Stimulated activated CD4-positive, alpha-beta T cell treated with anti-CD3 and anti-CD28 coated beads, Interleukin-4, amount 100 ng/mL, for 24 hours (primary cell): ENCODE results near the gene USP10.
A peak's percentile ranks its signal among the peaks of the same experiment; 100 is the strongest.
"Not testable (repeated sequence)": the region's sequence is repeated elsewhere in the genome, so short reads cannot be mapped to it uniquely, and the experiment has no call there.

Experiments used
- DNase-seq: peaks from one replicate; pipeline ENCODE4 v3.0.0-alpha.2; 2020

Gene USP10

DNA sequence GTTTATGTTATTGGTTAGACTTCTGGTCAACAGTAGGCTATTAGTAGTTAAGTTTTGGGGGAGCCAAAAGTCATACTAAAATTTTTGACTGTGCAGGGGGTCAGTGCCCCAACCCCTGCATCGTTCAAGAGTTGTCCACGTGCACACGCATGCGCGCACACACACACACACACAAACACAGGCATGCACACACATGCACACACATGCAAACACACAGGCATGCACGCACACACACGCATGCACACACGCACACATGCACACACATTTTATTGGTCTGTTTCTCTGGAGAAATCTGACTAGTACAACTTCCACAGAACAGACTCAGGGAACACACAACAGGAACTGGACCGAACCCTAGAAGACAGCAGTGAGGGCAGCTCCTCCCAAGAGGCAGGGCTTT lies 24.4 kb upstream of the USP10 start:
- DNase-seq = no peak

DNA sequence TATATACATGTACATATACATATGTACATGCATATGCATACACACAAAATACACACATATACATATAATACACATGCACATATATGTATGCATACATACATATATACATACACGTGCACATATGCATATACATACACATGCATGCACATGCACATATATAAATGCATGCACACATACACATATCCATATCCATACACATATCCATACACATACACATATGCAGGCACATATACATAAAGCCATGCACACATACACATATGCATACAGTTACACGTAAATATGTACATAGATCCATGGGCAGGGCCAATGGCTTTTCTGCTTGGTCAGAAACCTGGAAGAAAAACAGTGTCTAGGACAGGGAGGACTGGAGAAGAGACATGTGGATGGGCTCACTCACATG lies 23.9 kb upstream of the USP10 start:
- no peak for DNase-seq

DNA sequence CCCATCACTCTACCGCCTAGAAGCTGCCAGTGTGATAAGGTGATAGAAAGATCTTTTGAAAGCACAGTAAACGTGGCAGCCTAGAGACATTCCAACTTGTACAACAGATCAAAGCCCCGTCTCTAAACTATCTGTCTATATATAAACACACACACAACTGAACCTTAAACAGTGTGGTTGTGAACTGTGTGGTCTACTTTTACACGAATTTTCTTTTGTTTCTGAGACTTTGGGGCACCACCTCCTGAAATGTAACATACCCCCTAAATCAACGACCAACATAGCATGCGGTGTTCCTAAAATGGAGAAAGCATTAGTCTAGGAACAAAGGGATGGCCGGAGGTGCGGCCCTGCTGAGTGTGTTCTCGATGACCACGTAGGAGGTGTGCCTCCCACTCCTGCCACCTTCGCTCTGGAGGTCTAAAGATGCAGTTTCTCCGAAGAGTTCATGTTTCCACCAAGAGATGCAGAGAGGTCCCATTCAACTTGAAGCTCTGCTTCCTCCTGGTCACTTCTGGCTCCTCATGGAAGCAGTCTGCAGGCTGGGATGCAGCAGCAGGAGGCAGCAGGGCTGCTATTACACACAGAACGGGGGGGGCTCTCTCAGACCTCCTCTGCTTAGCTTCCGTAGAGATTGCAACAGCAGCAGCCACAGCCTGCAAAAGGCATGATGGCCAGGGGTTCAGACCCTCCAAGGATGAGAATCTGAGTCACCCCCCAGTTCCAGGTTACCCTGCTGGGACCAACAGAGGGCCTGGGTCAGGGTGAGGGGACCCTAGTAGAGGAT lies 22.6 kb upstream of the USP10 start:
- DNase-seq = no peak

DNA sequence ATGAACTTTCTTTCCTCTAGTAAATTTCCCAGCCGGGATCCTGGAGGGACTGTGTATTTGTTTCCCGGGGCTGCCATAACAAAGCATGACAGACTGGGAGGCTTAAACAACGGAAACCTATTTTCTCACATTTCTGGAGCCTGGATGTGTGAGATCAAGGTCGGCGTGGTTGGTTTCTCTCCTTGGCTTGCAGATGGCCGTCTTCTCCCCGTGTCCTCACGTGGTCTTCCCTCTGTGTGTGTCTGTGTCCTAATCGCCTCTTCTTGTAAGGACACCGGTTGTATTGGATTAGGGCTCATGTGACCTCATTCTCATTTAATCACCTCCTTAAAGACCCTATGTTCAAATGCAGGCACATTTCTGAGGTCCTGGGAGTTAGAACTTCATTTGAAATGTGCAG lies 22.0 kb upstream of the USP10 start:
- DNase-seq = no peak

DNA sequence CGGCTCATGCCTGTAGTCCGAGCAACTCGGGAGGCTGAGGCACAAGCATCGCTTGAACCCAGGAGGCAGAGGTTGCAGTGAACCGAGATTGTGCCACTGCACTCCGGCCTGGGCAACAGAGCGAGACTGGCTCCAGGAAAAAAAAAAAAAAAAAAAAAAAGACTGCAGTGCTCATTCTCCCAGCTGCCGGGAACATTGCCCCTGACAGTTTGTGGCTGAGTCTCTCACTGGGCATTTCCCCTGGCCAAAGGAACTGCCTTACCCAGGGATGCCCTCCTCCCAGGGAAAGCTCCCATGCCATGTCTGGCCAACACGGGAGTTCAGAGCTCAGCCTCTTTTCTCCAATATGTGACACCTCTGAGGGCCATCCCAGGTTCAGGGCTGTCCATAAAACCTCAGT lies 21.3 kb upstream of the USP10 start:
- no peak for DNase-seq

DNA sequence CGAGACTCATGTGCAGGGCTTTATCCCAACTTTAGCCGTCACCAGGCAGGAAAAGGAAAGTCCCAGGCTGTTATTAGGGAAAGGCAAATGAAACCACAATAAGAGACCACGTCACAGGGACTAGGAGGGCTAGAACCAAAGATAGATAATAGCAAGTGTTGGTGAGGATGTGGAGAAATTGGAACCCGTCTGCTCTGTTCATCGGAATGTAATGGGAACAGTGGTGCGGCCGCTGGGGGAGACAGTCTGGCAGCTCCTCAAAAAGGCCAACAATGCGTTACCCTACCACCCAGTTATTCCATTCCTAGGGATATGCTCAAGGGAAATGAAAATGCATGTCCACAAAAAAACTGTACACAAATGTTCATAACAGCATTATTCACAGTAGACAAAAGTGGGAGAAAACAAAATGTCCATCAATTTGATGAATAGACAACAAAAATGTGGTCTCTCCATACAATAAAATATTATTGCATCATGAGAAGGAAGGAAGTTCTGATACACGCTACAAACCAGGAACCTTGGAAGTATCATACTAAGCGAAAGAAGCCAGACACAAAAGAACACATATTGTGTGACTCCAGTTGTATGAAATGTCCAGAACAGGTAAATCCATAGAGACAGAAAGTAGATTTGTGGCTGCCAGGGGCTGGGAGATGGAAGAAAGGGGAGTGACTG lies 19.5 kb upstream of the USP10 start:
- no peak for DNase-seq

DNA sequence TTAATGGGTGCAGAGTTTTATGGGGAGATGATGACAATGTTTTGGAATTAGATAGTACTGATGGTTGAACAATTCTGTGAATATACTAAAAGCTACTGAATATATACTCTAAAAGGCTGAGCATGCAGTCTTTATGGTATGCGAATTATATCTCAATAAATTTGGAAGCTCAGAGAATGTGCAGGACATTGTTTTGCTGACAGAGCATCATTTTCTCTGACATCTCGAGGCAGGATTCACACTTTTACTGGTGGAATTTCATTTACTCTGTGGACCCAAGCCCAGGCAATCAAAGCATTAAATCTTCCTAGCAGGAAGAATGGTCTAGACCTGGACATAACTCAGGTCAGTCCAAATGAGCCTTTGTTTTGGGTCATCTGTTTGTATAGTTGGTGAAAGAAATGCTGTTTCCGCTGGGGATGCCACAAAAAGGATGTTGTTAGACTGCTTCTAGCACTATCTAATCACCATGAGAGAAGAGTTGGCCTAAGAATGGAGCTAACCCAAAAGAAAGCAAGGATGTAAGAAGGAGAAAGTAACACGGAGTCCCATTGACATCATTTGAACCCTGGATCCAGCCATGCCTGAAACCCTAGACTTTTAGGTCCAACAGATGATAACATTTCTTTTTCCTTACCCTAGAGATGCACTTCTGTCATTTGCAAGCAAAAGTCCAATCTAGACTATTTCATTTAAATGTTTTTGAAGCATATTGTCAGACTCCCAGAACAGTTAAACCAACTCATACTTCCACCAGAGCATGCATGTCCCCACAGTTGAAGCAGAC lies 18.8 kb upstream of the USP10 start:
- no peak for DNase-seq

DNA sequence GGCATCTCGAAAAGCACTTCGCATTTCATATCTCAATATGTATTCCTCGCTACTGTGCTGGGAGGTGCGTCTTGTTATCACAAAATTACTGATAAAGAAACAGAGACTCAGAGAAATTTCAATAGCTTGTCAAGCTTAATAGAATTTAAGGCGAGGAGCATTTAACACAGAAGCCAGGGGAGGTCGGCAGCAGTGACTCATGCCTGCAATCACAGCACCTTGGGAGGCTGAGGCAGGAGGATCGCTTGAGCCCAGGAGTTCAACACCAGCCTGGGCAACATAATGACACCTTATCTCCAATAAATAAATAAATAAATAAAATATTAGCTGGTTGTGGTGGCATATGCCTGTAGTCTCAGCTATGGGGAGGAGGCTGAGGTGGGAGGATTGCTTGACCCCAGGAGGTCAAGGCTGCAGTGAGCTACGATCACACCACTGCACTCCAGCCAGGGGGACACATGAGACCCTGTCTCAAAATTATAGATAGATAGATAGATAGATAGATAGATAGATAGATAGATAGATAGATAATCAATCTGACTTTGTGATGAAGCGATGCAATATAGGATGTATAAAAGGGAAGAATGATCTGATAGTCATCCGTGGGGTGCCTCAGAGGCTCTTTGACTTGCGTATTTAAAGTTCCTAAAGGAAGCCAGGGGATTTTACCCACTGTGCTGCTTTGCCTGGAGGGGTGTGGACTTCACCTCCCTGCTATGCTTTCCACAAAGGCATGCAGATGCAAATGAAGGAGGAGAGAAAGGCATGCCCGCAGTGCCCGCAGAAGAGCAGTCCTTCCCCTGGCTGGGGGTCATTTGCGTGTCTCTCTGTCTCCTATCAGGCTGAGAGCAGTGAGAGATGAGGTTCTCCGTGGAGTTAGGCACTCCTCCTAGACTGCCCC lies 15.9 kb upstream of the USP10 start:
- DNase-seq = no peak

DNA sequence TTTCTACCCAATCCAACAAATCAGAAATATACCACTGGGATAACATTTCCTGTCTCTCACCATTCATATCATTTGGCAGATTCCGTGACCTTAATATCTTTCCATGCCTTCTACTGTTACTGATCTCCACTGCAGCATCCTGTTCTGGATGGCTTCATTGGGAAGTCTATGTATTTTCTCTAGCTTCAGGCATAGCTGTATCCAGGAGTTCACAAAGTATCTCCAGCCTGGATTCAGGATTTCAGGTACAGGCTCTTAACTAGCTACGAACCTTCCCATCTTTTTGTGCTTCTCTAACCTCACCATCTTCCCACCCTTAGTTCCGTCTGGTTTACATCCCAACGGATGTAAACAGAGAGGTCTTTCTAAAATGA lies 15.2 kb upstream of the USP10 start:
- no peak for DNase-seq

DNA sequence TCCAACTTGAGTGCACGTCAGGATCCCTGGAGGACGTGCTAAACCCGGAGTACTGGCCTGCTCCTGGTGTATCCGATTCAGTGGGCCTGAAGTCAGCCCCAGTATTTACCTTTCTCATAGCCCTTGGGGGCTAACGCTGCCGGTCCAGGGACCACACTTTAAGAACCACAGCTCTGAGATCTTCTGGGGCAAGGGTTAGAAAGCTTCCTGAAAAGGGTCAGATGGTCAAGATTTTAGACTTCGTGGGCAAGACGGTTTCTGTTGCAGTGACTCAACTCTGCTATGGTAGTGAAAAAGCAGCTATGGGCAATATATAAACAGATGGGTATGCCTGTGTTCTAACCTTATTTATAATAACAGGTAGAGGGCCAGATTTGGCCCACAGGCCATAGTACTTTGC lies 14.6 kb upstream of the USP10 start:
- DNase-seq = no peak

DNA sequence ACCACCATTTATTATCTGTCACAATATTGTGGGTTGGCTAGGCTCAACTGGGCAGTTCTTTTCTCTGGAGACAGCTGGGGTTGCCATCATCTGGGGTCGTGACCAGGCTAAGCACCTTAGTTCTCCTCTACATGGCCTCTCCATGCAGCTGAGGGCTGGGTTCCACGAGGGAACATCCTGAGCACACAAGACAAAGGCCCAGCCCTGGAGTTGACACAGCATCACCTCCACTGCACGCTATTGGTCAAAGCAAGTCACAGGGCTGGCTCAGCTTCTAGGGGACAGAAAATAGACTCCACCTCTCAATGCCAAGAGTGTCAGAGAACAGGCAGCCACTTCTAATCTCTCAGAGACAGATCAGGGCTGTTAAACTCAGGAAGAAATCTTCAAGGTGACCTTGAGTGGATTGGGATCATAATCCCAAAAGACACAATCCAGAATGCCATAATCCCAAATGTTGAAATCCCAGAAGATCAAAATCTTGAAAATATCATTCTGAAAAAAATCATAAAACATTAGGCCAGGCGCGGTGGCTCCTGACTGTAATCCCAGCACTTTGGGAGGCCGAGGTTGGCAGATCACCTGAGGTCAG lies 13.0 kb upstream of the USP10 start:
- no peak for DNase-seq

DNA sequence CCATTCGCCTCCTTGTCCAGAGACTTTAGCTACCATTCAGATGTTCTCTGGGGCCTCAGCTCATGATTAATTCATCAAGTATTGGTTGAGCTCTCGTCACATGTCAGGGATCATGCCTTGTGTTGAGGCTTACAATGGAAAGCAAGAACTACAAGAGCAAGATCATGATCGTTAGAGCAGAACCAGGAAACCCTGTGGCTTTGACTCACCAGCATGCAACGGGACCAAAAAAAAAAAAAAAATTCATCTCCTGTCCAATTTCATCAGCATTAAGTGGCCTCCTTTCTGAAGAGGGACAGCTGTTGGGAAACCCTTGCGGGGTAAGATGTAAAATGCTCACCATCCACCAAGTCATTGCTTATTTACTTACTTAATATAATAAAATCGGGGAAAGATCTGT lies 12.1 kb upstream of the USP10 start:
- no peak for DNase-seq

DNA sequence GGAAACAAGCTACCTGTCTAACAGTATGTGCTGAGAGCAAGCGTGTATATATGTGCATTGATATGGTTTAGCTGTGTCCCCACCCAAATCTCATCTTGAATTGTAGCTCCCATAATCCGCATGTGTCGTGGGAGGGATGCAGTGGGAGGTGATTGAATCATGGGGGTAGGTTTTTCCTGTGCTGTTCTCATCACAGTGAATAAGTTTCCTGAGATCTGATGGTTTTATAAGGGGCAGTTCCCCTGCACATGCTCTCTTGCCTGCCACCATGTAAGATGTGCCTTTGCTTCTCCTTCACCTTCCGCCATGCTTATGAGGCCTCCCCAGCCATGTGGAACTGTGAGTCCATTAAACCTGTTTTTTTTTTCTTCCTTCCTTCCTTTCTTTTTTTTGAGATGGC lies 11.6 kb upstream of the USP10 start:
- not testable (repeated sequence) for DNase-seq

DNA sequence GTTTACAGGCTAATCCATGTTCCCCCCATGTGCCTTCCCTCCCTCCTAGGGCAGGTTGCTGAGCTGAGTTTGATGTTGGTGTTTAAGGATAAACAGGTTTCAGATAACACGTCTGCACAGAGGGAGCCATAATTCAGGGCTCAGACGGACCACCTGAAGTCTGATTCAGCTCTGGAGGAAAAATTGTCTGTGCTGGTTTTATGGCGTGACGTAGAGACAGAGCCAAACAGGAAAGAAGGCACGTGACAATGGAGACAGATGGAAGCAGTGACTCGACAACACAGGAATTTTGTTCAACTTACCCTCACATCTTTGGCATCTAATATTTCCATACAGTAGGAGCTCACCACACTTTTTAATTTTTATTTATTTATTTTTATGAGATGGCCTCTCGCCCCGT lies 10.7 kb upstream of the USP10 start:
- DNase-seq = no peak

DNA sequence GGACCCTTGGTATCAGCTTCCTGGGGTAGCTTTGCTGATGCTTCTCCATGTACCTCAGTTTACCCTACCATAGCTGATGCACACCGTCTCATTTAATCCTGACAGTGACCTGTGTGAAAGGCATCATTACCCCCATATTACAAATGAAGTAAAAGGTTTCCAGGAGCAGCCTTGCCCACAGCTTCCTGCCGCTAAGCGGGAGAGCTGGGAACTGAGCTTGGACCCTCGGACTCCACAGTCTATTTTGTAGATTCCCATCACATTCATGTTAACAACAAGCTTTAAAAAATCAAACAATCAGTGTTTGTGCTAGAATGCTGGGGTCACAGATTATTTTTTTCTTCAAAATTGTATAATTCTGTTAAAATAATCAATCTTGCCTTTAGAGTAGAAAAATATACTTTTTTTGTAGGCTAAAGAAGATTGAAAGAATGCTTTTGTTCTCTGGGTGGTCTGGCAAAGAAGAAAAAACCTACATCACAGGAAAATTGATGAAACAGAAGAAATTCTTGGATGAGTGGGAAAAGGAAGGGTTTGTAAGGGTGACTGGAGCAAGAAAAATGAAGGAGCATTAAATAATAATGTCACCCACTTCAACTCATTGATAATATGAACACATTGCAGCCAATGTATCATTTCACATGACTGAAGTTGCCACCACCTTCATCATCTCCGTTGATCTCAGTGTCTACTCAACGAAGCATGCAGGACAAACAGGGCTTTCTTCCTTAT lies 9.5 kb upstream of the USP10 start:
- DNase-seq = no peak

DNA sequence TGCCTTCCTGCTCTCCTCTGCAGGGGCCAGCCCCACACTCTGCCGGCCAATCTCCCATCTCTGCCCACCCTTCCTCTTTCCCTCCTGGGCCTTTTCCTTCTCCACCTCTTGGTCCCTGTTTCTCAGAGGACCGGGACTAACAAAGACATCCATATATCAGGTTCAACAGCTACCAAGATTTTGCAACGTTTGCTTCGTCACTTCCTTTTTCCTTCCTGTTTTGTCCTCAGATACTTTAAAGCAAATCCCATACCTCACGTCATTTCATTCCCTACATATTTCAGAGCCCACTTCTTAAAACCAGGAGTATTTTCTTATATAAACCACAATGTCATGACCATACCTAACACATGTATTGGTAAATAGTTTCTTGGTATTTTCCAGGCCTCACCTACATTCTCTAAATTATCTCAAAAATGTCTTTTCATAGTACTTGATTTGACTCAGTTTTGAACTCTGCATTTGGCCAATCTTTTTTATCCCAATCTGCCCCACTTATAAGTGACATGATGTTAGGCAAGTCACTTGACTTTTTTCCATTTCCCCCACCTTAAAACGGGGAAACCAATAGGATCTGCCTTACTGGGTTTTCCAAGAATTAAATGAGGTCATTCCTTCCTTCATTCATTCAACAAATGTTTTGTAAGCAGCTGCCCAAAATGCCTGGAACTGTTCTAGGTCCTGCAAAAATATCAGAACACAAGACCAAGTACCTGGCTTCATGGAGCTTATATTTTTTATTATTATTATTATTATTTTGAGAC lies 7.2 kb upstream of the USP10 start:
- DNase-seq = no peak

DNA sequence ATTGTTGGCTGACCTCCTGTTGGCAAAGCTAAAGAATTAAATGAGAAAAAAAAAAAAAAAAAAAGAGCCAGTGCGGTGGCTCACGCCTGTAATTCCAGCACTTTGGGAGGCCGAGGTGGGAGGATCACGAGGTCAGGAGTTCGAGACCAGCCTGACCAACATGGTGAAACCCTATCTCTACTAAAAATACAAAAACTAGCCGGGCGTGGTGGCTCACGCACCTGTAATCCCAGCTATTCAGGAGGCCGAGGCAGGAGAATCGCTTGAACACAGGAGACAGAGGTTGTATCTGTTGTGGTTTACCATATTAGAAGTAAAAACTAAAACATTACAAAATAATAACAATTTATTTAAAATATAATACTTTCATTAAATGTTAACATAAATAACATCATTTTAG lies 5.9 kb upstream of the USP10 start:
- not testable (repeated sequence) for DNase-seq

DNA sequence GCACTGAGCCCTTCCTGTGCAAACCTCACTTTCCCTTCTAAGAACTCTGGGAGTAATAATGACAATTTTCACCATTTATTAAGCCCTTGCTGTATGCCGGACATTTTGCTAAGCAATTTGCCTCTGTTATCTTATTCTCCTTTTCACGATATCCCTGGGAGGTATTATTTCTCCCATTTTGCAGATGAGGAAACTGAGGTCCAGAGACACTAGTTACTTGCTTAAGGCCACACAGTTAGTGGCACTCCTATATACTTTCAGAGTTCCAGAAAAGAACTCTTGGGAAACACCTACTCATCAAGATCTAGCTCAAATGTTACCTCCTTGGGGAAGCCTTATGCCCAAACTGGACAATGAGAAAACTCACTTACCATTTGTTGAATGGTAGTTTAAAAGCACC lies 4.8 kb upstream of the USP10 start:
- DNase-seq = no peak

DNA sequence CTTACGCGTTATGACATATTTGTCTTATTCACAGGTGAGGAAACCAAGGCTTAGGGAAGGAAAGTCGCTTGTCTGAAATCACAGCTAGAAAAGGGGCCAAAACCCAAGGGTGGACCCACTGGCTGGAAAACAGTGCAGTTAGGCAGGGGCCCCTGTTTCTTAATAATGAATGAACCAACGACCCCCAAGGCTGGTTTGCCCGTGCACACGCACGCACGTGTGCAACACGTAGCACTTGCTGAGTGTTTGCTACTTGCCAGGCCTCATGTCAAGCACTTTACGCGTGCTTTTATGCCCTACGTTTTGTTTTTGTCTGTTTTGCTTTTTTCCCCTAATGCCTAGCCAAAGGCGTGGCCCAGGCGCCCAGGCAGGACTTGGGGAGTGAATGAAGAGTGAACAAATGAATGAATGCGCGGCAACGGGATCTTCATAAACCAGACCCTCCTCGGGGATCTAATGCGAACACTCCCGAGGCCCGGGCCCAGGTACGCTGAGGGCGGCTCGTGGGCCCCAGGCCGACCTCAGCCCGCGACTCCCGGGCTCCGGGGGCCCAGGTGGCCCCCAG lies 571 bp upstream of the USP10 start:
- DNase-seq = peak; percentile 15

DNA sequence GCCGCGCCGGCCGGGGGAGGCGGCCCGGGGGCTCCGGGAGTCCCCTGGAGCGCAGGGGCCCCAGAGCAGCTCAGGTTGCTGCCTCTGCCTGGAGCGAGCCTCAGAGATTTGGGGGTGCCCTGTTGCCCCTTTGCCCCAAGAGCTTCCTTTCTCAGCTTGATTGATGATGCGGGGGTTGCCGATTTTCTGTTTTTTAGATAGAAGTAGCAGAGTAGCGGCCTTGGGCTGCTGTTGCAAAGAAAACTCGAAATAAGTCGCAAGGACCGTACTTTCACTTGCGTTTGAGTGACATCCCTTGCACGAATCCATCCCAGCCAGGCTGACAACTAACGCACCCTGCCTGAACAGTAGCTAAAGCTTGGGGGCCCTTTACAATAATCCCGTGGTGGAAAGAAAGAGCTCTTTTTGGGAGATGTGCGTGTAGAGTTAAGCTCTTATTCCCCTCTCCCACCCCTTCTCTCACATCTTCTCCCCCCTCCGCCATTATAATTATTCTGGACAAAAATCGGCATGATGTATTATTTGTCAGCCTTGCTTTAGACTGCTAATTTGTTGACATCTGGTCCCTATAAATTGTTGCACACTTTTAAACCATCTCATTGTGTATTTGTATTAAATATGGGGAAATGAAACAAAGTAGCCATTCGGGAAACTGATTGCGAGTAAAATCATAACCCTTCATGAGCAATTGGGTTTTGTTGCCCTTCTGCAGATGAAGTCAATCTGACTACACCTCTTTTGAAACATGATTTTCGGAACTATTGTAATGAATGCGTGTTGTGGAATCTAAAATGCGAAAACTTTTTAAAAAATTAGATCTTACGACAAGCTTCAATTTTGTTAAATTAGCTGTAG lies 873 bp downstream of the USP10 start:
- DNase-seq = peak; percentile 50
